Measurements from ENCODE around the gene FOXS1. TPM values are rescaled to one million over a fixed set of nuclear protein-coding genes. Genes with fewer than 3 reads are reported as not detected.

The FOXS1 gene
- total RNA-seq, 1 donor from 2014 or later = not detected

DNA sequence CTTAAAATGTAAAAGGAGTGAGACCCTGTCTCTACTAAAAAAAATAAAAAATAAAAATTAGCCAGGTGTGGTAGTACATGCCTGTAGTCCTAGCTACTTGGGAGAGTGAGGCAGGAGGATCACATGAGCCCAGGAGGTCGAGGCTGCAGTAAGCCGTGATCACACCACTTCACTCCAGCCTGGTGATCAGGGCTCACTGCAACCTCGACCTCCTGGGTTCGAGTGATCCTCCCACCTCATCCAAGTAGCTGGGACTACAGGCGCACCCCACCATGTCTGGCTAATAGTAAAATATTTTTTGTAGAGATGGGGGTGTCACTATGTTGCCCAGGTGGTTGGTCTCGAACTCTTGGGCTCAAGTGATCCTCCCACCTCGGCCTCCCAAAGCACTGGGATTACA lies 8.1 kb upstream of the FOXS1 start:
- TF ChIP-seq, protein P1, sequence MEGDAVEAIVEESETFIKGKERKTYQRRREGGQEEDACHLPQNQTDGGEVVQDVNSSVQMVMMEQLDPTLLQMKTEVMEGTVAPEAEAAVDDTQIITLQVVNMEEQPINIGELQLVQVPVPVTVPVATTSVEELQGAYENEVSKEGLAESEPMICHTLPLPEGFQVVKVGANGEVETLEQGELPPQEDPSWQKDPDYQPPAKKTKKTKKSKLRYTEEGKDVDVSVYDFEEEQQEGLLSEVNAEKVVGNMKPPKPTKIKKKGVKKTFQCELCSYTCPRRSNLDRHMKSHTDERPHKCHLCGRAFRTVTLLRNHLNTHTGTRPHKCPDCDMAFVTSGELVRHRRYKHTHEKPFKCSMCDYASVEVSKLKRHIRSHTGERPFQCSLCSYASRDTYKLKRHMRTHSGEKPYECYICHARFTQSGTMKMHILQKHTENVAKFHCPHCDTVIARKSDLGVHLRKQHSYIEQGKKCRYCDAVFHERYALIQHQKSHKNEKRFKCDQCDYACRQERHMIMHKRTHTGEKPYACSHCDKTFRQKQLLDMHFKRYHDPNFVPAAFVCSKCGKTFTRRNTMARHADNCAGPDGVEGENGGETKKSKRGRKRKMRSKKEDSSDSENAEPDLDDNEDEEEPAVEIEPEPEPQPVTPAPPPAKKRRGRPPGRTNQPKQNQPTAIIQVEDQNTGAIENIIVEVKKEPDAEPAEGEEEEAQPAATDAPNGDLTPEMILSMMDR (IDR thresholded peaks at IDR 0.05) = no peak
- CTCF ChIA-PET = interaction anchor here (0.6 to 8.2 kb wide), 13 partner anchors 8 to 237 kb away, joined by 3 to 126 read pairs (median 13); partner anchors contain the start of gene PDRG1
- intact Hi-C loops (cut with micrococcal nuclease) = loop anchor here (2.0 kb wide), 1 partner anchor 799 kb away; no protein-coding TSS in a partner anchor
- Mint-ChIP-seq H3K4me1 (peaks cover 5% of the 10 kb centered on the region), H3K27me3 (peaks cover 25% of the 10 kb centered on the region), H3K4me3 (no peak overlapping the region), H3K27ac (no peak overlapping the region), H3K9me3 (no peaks in the 10 kb centered on the region), H3K36me3 (ENCODE audit: low read depth) (no peaks in the 10 kb centered on the region)
- POLR2A ChIA-PET = interaction anchor here (1.8 kb wide), 1 partner anchor 98 kb away, joined by 22 read pairs; the partner anchor contains the start of gene PDRG1
- DNase-seq = no peak
- no peak for ATAC-seq (ENCODE audit: low read depth)

DNA sequence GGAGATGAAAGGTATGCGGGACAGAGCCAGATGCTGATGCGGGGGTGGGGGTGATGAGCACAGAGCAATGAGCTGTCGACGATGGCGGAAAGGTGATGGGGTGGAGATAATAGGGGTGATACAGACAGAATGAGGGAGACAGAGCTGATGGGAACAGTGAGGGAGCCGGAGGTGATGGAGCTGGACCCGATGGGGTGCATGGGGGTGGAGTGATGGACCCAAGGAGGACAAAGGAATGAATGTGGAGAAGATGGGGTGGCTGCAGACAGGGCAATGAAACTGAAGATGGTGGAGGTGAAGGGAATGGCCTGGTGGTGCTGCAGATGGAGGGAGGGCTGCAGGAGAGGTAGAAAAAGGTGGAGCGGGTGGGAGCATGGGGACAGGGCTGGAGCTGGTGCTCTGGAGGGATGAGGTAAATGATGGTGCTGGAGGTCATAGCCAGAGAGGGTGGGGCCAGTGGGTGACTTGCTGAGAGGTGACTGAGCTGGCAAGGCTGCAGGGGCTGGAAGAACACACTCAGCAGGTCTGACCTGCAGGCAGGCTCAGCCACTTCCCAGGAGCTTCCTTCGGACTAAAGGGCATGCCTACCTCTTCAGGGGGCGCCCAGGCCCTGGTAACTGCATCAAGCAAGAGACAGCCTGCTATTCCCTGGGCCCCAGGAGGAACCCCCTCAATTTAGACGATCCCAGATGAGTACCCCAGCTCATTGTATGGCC lies 6.0 kb upstream of the FOXS1 start:
- DNase-seq (no peak), ATAC-seq (ENCODE audit: low read depth) (no peak)
- H3K27me3 Mint-ChIP-seq = peaks cover 25% of the 10 kb centered on the region
- TF ChIP-seq, protein P1 (IDR thresholded peaks at IDR 0.05) = no peak
- H3K36me3 Mint-ChIP-seq (ENCODE audit: low read depth) = no peaks in the 10 kb centered on the region
- H3K27ac Mint-ChIP-seq = no peak overlapping the region
- CTCF ChIA-PET = interaction anchor here (0.6 to 8.2 kb wide), 8 partner anchors 12 to 239 kb away, joined by 3 to 126 read pairs (median 15); partner anchors contain the start of gene PDRG1
- intact Hi-C loops (cut with micrococcal nuclease) = no loop called here
- H3K4me1 Mint-ChIP-seq = no peaks in the 10 kb centered on the region
- no peaks in the 10 kb centered on the region for H3K9me3 Mint-ChIP-seq
- no peak overlapping the region for H3K4me3 Mint-ChIP-seq
- POLR2A ChIA-PET = interaction anchor here (1.8 kb wide), 1 partner anchor 100 kb away, joined by 22 read pairs; the partner anchor contains the start of gene PDRG1

DNA sequence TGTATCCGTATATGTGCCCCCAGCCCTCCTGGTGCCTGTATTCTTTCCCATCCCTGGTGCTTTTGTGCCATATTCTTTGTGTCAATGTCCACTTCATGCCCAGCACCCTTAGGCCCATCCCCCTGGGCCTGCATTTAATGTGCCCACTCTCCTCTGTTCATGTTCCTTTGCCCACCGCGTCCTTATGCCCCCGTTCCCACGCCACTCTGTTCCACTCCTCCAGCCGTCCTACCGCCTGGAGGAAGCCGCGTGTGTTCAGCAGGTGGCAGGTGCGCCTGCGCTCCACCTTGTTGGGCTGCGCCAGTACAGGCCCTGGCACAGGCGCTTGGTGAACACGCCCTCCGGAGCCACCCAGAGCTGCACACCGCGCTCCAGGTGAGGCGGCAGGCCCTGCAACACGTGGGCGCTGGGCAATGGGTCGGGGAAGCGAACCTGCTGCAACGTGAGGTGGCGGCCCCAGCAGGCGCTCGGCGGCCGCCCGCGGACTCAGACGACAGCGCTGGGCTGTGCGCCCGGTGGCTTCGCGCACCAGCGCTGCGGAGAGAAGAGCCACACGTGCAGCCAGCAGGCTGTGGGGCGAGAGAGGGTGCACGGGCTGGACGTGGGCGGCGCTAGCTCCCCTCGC lies 4.0 kb upstream of the FOXS1 start:
- Mint-ChIP-seq H3K27ac (no peak overlapping the region), H3K4me3 (no peak overlapping the region), H3K9me3 (no peaks in the 10 kb centered on the region), H3K36me3 (ENCODE audit: low read depth) (no peaks in the 10 kb centered on the region), H3K4me1 (no peaks in the 10 kb centered on the region), H3K27me3 (peaks cover 25% of the 10 kb centered on the region)
- CTCF ChIA-PET = interaction anchor here (1.4 to 8.2 kb wide), 2 partner anchors 27 to 103 kb away, joined by 5 to 126 read pairs; partner anchors contain the start of gene PDRG1
- POLR2A ChIA-PET = interaction anchor here (0.6 kb wide), 1 partner anchor 970 kb away, joined by 5 read pairs; the partner anchor contains the start of gene MAPRE1
- DNase-seq (no peak), ATAC-seq (ENCODE audit: low read depth) (no peak)
- intact Hi-C loops (cut with micrococcal nuclease) = loop anchor here (5.0 kb wide), 1 partner anchor 287 kb away; no protein-coding TSS in a partner anchor
- TF ChIP-seq, protein P1 (IDR thresholded peaks at IDR 0.05) = no peak

DNA sequence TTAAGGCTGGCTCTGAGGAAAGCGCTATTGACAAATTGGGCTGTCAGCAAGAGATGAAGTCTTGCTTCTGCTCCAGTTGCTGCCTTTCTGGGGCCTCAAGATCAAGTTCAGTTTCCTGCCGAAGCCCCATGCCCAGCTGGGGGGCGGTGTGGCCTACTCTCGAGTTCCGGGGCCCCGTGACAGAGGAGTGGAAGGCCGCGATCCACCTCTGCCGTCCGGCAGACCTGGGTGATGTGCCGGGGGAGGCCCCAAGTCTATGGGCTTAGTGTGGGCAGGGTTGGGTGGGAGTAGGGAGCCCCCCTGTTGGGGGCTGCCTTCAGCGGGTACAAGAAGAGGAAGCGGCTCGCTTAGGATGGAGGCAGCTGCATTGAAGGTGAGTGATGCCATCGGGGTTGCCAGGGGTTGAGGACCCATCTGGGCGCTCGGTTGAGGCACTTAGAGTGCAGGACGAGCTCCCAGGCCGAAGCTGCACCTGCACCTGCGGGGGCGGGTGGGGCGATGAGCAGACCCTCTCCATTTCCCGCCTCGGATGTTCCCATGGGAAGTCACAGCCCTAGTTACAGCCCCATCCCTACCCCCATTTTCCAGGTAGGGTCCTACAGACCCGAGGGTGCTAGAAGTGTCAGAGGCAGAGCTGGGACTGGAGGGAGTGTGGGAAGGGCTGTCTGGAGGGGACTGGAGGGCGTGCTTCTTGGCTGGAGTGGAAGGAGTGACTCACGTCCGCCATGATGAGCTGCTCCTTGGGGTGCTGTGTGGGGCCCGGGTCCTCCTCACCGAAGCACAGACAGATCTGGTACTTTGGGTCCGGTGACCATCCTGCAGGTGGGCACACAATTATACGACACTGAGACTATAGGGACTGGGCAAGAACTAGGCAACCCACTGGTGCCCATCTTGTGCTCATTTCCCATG lies 2.9 kb upstream of the FOXS1 start:
- Mint-ChIP-seq H3K9me3 (no peaks in the 10 kb centered on the region), H3K4me3 (no peak overlapping the region), H3K27me3 (peaks cover 21% of the 10 kb centered on the region), H3K4me1 (no peaks in the 10 kb centered on the region), H3K36me3 (ENCODE audit: low read depth) (no peaks in the 10 kb centered on the region), H3K27ac (no peak overlapping the region)
- ChIA-PET POLR2A (no interaction called here), CTCF (interaction anchor here (4.3 kb wide), 1 partner anchor 26 kb away, joined by 43 read pairs; no protein-coding TSS in a partner anchor)
- TF ChIP-seq, protein P1 (IDR thresholded peaks at IDR 0.05) = no peak
- no peak for ATAC-seq (ENCODE audit: low read depth)
- no peak for DNase-seq
- intact Hi-C loops (cut with micrococcal nuclease) = loop anchor here (5.0 kb wide), 1 partner anchor 286 kb away; no protein-coding TSS in a partner anchor
